OCI-LY7 (cell line): ENCODE measurements around the gene SHROOM3. TPM values are rescaled to one million over a fixed set of nuclear protein-coding genes. Genes with fewer than 3 reads are reported as not detected.

Experiments used
- BruUV-seq: library from RNA; stranded (reverse); fragments of 400-500 nt; replicated peaks from 2 replicates; lab custom pipeline; 2021; lab: Mats Ljungman, UMichigan
- CTCF ChIA-PET: fragments of 300-600 bp; sonication (Branson Sonifier 250); formaldehyde crosslinking; loops from one replicate; lab custom pipeline; 2022; ENCODE audit warnings: antibody characterized with exemption; ENCODE audit not compliant: unreplicated experiment; lab: Charles Lee
- POLR2A ChIA-PET: fragments of 300-600 bp; sonication (Branson Sonifier 250); formaldehyde crosslinking; loops from one replicate; lab custom pipeline; 2022; ENCODE audit warnings: antibody characterized with exemption; lab: Charles Lee
- DNase-seq: peaks from one replicate; pipeline ENCODE4 v3.0.0-alpha.2; 2015; ENCODE audit warnings: low spot score
- H2AFZ ChIP-seq: fragments of 200-600 bp; sonication (generic), shearing (Covaris generic); 2 replicates; pipeline ENCODE4 v1.6.1; 2014; ENCODE audit warnings: mild to moderate bottlenecking, antibody characterized with exemption, low read length, moderate library complexity
- H3K27ac ChIP-seq: fragments of 200-600 bp; sonication (generic); 2 replicates; pipeline ENCODE4 v1.5.1; 2014; ENCODE audit warnings: mixed run types, low read depth, mild to moderate bottlenecking, moderate library complexity, low read length, inconsistent platforms; ENCODE audit not compliant: poor library complexity, severe bottlenecking
- H3K36me3 ChIP-seq: fragments of 200-600 bp; sonication (generic); 2 replicates; pipeline ENCODE4 v1.6.1; 2014; ENCODE audit warnings: mild to moderate bottlenecking, antibody characterized with exemption, low read length, moderate library complexity, mixed read lengths; ENCODE audit not compliant: insufficient read depth
- H3K4me1 ChIP-seq: fragments of 200-600 bp; sonication (generic); 2 replicates; pipeline ENCODE4 v1.5.1; 2014; ENCODE audit warnings: mild to moderate bottlenecking, low read length; ENCODE audit not compliant: insufficient read depth, poor library complexity, severe bottlenecking
- H3K4me2 ChIP-seq: fragments of 200-600 bp; sonication (generic); 2 replicates; pipeline ENCODE4 v1.6.1; 2014; ENCODE audit warnings: mild to moderate bottlenecking, low read length
- H3K4me3 ChIP-seq: fragments of 200-600 bp; sonication (generic); 2 replicates; pipeline ENCODE4 v1.5.1; 2014; ENCODE audit warnings: mild to moderate bottlenecking, low read depth, low read length; ENCODE audit not compliant: poor library complexity, severe bottlenecking
- H3K79me2 ChIP-seq: fragments of 200-600 bp; sonication (generic); 2 replicates; pipeline ENCODE4 v1.6.1; 2016; ENCODE audit warnings: low read depth, mild to moderate bottlenecking, low read length, moderate library complexity, mixed read lengths; ENCODE audit not compliant: insufficient read depth
- H3K9me2 ChIP-seq: fragments of 200-600 bp; sonication (generic); 2 replicates; pipeline ENCODE4 v1.6.1; 2016; ENCODE audit warnings: mild to moderate bottlenecking, low read length, mixed read lengths; ENCODE audit not compliant: insufficient read depth
- H3K9me3 ChIP-seq: fragments of 200-600 bp; sonication (generic); 2 replicates; pipeline ENCODE4 v1.6.1; 2014; ENCODE audit warnings: mild to moderate bottlenecking, mixed run types, low read length, mixed read lengths
- H4K20me1 ChIP-seq: fragments of 200-600 bp; sonication (generic); 2 replicates; pipeline ENCODE4 v1.6.1; 2014; ENCODE audit warnings: mild to moderate bottlenecking, antibody characterized with exemption, low read length, moderate library complexity, mixed read lengths; ENCODE audit not compliant: insufficient read depth
- CTCF ChIP-seq: fragments of 200-600 bp; sonication (generic); conservative IDR thresholded peaks from 2 replicates; pipeline ENCODE4 v1.5.1; 2014; ENCODE audit warnings: mild to moderate bottlenecking, antibody characterized with exemption, low read length, moderate library complexity, mixed read lengths
- EZH2phosphoT487 ChIP-seq: fragments of 200-600 bp; sonication (generic); IDR thresholded peaks from 2 replicates; pipeline ENCODE4 v1.6.1; 2018; ENCODE audit warnings: low read depth, borderline replicate concordance, mild to moderate bottlenecking, mixed run types, antibody characterized with exemption, low read length, moderate library complexity, mixed read lengths
- intact Hi-C: fragments of 100-400 bp; cut with micrococcal nuclease; formaldehyde crosslinking; loops from one replicate; pipeline ENCODE4 v1.10.0; 2022; ENCODE audit not compliant: unreplicated experiment
- total RNA-seq, 2 experiments: library from RNA; depleted of rRNA in 1 of 2; stranded (reverse); fragments of >200 nt in 1 of 2; shearing (Covaris generic) in 1 of 2; gene quantifications; 2 replicates each; pipeline ENCODE4 v1.2.3, GENCODE V29; 2014 to 2022

SHROOM3 gene
- total RNA-seq, 2 experiments from 2014 or later: not detected

GRCh38 chr4:76562161-76562560 is 127.1 kb downstream of the SHROOM3 start:
- TF ChIP-seq CTCF: no peak
- TF ChIP-seq EZH2phosphoT487: no peak
- CTCF ChIA-PET: no interaction called here

GRCh38 chr4:76562836-76563453 is 127.9 kb downstream of the SHROOM3 start:
- Histone ChIP-seq H4K20me1 (no peaks in the 10 kb centered on the region), H3K9me3 (no peaks in the 10 kb centered on the region), H3K9me2 (no peaks in the 10 kb centered on the region), H3K27ac (no peak overlapping the region), H3K4me1 (no peaks in the 10 kb centered on the region), H3K4me3 (no peak overlapping the region), H3K4me2 (no peak overlapping the region), H3K36me3 (no peaks in the 10 kb centered on the region), H2AFZ (no peak overlapping the region), H3K79me2 (no peaks in the 10 kb centered on the region)
- POLR2A ChIA-PET: interaction anchor here (0.6 kb wide), 1 partner anchor 1197 kb away, joined by 5 read pairs; no protein-coding TSS in a partner anchor
- no TSS peak for BruUV-seq
- DNase-seq: no peak
- CTCF ChIA-PET: no interaction called here
- TF ChIP-seq CTCF: no peak
- TF ChIP-seq EZH2phosphoT487: no peak
- intact Hi-C loops: no loop called here

More at GRCh38 chr4:76562161-76562560, 127.1 kb downstream of the SHROOM3 start:
- Histone ChIP-seq H3K9me2 (no peaks in the 10 kb centered on the region), H3K27ac (no peak overlapping the region), H3K4me2 (no peak overlapping the region), H3K4me3 (no peak overlapping the region), H2AFZ (no peak overlapping the region), H3K4me1 (no peaks in the 10 kb centered on the region), H3K79me2 (no peaks in the 10 kb centered on the region), H3K36me3 (no peaks in the 10 kb centered on the region), H3K9me3 (no peaks in the 10 kb centered on the region), H4K20me1 (no peaks in the 10 kb centered on the region)
- no TSS peak for BruUV-seq
- POLR2A ChIA-PET: no interaction called here
- DNase-seq: no peak
- intact Hi-C loops: no loop called here

GRCh38 chr4:76563454-76564122 is 128.6 kb downstream of the SHROOM3 start:
- no peak overlapping the region for H3K4me3 ChIP-seq
- no peaks in the 10 kb centered on the region for H3K36me3 ChIP-seq
- POLR2A ChIA-PET: interaction anchor here (0.6 kb wide), 1 partner anchor 1197 kb away, joined by 5 read pairs; no protein-coding TSS in a partner anchor
- CTCF ChIA-PET: no interaction called here
- no peaks in the 10 kb centered on the region for H3K9me2 ChIP-seq
- intact Hi-C loops: no loop called here
- TF ChIP-seq EZH2phosphoT487 (no peak), CTCF (no peak)
- no peak overlapping the region for H3K4me2 ChIP-seq
- no peak overlapping the region for H2AFZ ChIP-seq
- BruUV-seq: no TSS peak
- DNase-seq: no peak
- no peaks in the 10 kb centered on the region for H3K9me3 ChIP-seq
- H4K20me1 ChIP-seq: no peaks in the 10 kb centered on the region
- no peak overlapping the region for H3K27ac ChIP-seq
- no peaks in the 10 kb centered on the region for H3K79me2 ChIP-seq
- H3K4me1 ChIP-seq: no peaks in the 10 kb centered on the region
